Keratinocyte (primary cell): ENCODE measurements around the gene SLC27A5. TPM values are rescaled to one million over a fixed set of nuclear protein-coding genes. Genes with fewer than 3 reads are reported as not detected.
A peak's percentile ranks its signal among the peaks of the same experiment; 100 is the strongest.

Experiments used
- DNase-seq: peaks from one replicate; pipeline ENCODE4 v3.0.0-alpha.2; 2011; ENCODE audit warnings: low read depth, missing footprints, low spot score
- FAIRE-seq: peaks from 2 replicates; lab custom pipeline; 2011; peaks lifted over from hg19 to GRCh38; lab: Jason Lieb, UNC
- H2AFZ ChIP-seq: 2 replicates; pipeline ENCODE4 v1.6.0; 2012; ENCODE audit warnings: low read length, control low read depth, inconsistent platforms; ENCODE audit not compliant: control insufficient read depth
- H3K27ac ChIP-seq: 2 replicates; pipeline ENCODE4 v1.5.1; 2011; ENCODE audit warnings: low read length; ENCODE audit not compliant: control insufficient read depth, insufficient read depth
- H3K27me3 ChIP-seq: 3 replicates; pipeline ENCODE4 v1.6.0; 2011; ENCODE audit warnings: low read length; ENCODE audit not compliant: control insufficient read depth, insufficient read depth; ENCODE audit errors: extremely low read depth
- H3K36me3 ChIP-seq, 2 experiments: 2 replicates in 1 of 2; 3 replicates in 1 of 2; pipeline ENCODE4 v1.5.1; 2011; ENCODE audit warnings: low read length in 2 of 2, mild to moderate bottlenecking in 1 of 2; ENCODE audit not compliant: control insufficient read depth in 2 of 2, insufficient read depth in 2 of 2; ENCODE audit errors: extremely low read depth in 1 of 2
- H3K4me1 ChIP-seq: 3 replicates; pipeline ENCODE4 v1.5.1; 2011; ENCODE audit warnings: low read length; ENCODE audit not compliant: control insufficient read depth, insufficient read depth; ENCODE audit errors: extremely low read depth
- H3K4me2 ChIP-seq: 3 replicates; pipeline ENCODE4 v1.6.0; 2011; ENCODE audit warnings: low read depth, low read length; ENCODE audit not compliant: control insufficient read depth, insufficient read depth; ENCODE audit errors: extremely low read depth
- H3K4me3 ChIP-seq, 3 experiments: fragments of 200-600 bp in 1 of 3; sonication (generic) in 1 of 3; 2 replicates in 2 of 3; 3 replicates in 1 of 3; pipeline ENCODE4 v1.5.1; 2011 to 2016; ENCODE audit warnings: low read length in 3 of 3, mild to moderate bottlenecking in 3 of 3, control low read depth in 2 of 3, inconsistent platforms in 1 of 3, low read depth in 1 of 3, mixed read lengths in 1 of 3, mixed run types in 1 of 3, moderate library complexity in 1 of 3; ENCODE audit not compliant: control insufficient read depth in 2 of 3, insufficient read depth in 2 of 3; ENCODE audit errors: extremely low read depth in 1 of 3
- H3K79me2 ChIP-seq: 2 replicates; pipeline ENCODE4 v1.6.0; 2012; ENCODE audit warnings: low read length; ENCODE audit not compliant: control insufficient read depth, insufficient read depth
- H3K9ac ChIP-seq: 3 replicates; pipeline ENCODE4 v1.6.0; 2011; ENCODE audit warnings: low read length; ENCODE audit not compliant: control insufficient read depth, insufficient read depth; ENCODE audit errors: extremely low read depth
- H3K9me1 ChIP-seq: 3 replicates; pipeline ENCODE4 v1.6.0; 2011; ENCODE audit warnings: low read length; ENCODE audit not compliant: control insufficient read depth, insufficient read depth; ENCODE audit errors: extremely low read depth
- H3K9me3 ChIP-seq: 2 replicates; pipeline ENCODE4 v1.5.1; 2012; ENCODE audit warnings: low read depth, low read length; ENCODE audit not compliant: control insufficient read depth
- H4K20me1 ChIP-seq: 3 replicates; pipeline ENCODE4 v1.6.0; 2011; ENCODE audit warnings: low read length; ENCODE audit not compliant: control insufficient read depth, insufficient read depth; ENCODE audit errors: extremely low read depth
- EZH2 ChIP-seq: IDR thresholded peaks from one replicate; pipeline ENCODE4 v1.6.1; 2012; ENCODE audit warnings: inconsistent platforms, mild to moderate bottlenecking, low read length, moderate library complexity
- dilution Hi-C: fragments of 300-500 bp; cut with MboI; formaldehyde crosslinking; loops from one replicate; pipeline ENCODE4 v1.7.0; 2020; ENCODE audit warnings: low sequenced_read_pairs; ENCODE audit not compliant: extremely low pct_ligation_motif_present
- polyA plus RNA-seq, 5 experiments: library from polyadenylated mRNA; depleted of rRNA in 3 of 5; stranded (reverse) in 3 of 5; stranded (forward) in 1 of 5; unstranded in 1 of 5; fragments of >200 nt; gene quantifications; 1 replicate in 1 of 5; 2 replicates in 3 of 5; 3 replicates in 1 of 5; pipeline versions ENCODE4 v1.2.1 to v1.2.3, GENCODE V29; 2011 to 2012; ENCODE audit warnings: missing spikeins in 2 of 5, low read depth in 1 of 5, low replicate concordance in 1 of 5
- TF ChIP-seq, protein P1 (sequence below), 3 experiments: IDR thresholded peaks in 1 of 3; conservative IDR thresholded peaks in 1 of 3; optimal IDR thresholded peaks in 1 of 3; 2 replicates in 2 of 3; 3 replicates in 1 of 3; pipeline versions ENCODE3 to v1.5.1; 2011; ENCODE audit warnings: low read length in 3 of 3, mild to moderate bottlenecking in 3 of 3, moderate library complexity in 2 of 3, control low read depth in 1 of 3, inconsistent platforms in 1 of 3; ENCODE audit not compliant: insufficient read depth in 2 of 3; ENCODE audit errors: extremely low read depth in 1 of 3

Gene SLC27A5
- polyA plus RNA-seq, 1 donor (not counting 4 experiments of a cell fraction or from before 2014, with no cell fraction given): 13.4 TPM

DNA sequence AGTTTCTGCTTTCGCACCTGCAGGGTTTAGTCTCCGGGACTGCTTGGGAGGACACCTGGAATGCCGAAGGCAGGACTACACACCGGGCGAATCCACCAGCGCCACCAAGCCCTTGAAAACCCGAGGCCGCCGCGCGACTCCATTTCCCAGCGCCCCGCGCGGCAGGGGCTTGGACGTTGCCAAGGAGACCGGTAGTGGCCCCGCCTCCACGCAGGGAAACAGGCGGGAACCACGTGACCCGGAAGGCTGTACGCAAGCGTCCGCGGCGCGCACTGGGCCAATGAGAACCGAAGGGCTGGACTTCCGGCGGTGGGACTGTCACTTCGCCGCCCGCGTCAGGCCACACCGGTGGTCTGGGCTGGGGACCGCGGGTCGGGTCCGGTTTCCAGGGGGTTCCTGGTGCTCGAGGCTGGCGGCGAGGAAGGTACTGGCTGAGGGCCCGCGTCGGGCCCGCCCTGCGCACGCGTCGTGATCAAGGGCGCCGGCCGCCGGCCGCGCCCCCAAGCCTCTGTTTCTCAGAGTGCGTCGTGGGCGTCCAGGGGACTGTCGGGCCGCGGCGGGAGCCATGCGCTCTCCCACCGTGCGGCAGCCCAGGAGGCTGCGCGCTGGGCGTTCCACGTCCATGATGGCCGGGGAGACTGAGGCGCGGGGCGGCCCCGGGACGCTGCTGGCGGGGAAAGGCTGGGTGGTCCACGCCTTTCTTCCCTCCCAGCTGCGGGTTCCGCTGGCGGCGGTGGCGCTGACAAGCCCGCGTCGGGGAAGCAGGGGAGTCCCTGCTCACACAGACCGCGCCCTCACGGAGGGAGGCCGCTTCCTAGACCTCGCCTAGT is 44.8 kb downstream of the SLC27A5 start, which contains the start of gene ZNF324:
TSS of gene ZNF324 (plus strand) at position 321 of the 830 bp plus-strand sequence. CDS start 2,106 bp downstream, outside the sequence.
- peak; percentile 87 for FAIRE-seq
- Histone ChIP-seq H3K79me2 (peaks cover 23% of the 10 kb centered on the region), H3K4me3 (peak within 1 kb of the TSS; percentile 77 to 99 (median 89)), H3K9me3 (no peaks in the 10 kb centered on the region), H3K4me1 (peaks cover 14% of the 10 kb centered on the region), H3K9ac (peak within 1 kb of the TSS; percentile 82), H4K20me1 (peaks cover 4% of the 10 kb centered on the region), H2AFZ (peak within 1 kb of the TSS; percentile 97), H3K27me3 (no peaks in the 10 kb centered on the region), H3K9me1 (no peaks in the 10 kb centered on the region), H3K4me2 (peak within 1 kb of the TSS; percentile 87), H3K27ac (peak within 1 kb of the TSS; percentile 66), H3K36me3 (peaks cover 0 to 8% of the 10 kb centered on the region in 2 experiments)
- no peak for TF ChIP-seq EZH2
- TF ChIP-seq, protein P1, sequence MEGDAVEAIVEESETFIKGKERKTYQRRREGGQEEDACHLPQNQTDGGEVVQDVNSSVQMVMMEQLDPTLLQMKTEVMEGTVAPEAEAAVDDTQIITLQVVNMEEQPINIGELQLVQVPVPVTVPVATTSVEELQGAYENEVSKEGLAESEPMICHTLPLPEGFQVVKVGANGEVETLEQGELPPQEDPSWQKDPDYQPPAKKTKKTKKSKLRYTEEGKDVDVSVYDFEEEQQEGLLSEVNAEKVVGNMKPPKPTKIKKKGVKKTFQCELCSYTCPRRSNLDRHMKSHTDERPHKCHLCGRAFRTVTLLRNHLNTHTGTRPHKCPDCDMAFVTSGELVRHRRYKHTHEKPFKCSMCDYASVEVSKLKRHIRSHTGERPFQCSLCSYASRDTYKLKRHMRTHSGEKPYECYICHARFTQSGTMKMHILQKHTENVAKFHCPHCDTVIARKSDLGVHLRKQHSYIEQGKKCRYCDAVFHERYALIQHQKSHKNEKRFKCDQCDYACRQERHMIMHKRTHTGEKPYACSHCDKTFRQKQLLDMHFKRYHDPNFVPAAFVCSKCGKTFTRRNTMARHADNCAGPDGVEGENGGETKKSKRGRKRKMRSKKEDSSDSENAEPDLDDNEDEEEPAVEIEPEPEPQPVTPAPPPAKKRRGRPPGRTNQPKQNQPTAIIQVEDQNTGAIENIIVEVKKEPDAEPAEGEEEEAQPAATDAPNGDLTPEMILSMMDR (optimal IDR thresholded peaks at IDR 0.05 in 1 of 3, IDR thresholded peaks at IDR 0.05 in 1 of 3, conservative IDR thresholded peaks at IDR 0.05 in 1 of 3; ENCODE audit: extremely low read depth in 1 of 3, insufficient read depth in 2 of 3, low read length in 3 of 3): peak in 1 of 3 experiments; percentile 35
- DNase-seq: peak; percentile 72
- dilution Hi-C loops: no loop called here

DNA sequence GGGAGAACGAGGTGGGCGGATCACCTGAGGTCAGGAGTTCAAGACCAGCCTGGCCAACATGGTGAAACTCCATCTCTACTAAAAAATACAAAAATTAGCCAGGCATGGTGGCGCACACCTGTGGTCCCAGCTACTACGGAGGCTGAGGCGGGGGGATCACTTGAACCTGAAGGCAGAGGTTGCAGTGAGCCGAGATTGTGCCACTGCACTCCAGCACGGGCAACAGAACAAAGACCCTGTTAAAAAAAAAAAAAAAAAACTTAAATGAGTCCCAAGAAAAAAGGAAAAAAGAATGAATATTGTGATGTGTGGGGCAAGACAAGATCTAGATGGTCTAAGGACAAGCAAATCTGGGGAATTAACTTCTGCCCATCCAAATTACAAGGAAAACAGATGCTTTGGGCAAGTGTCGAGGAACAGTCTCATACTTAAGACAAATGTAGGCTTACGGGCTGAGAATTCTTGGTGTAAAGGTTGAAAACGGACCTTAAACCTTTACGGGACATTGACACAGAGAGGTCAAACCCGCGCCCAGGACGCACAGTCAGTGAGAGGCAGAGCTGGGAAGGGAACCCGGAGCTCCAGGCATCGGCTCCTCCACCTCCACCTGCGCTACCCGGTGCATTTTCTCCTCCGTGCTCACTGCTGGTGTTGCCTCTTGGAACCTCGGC is 45.6 kb downstream of the SLC27A5 start:
- Histone ChIP-seq H3K27me3 (no peaks in the 10 kb centered on the region), H3K36me3 (peaks cover 0 to 7% of the 10 kb centered on the region in 2 experiments), H3K9me3 (no peaks in the 10 kb centered on the region), H3K4me1 (peaks cover 14% of the 10 kb centered on the region), H3K79me2 (peaks cover 23% of the 10 kb centered on the region), H3K9me1 (no peaks in the 10 kb centered on the region), H3K27ac (no peak overlapping the region), H3K4me2 (peak overlapping the region; percentile 87), H3K9ac (peak overlapping the region; percentile 82), H4K20me1 (peaks cover 4% of the 10 kb centered on the region), H2AFZ (peak overlapping the region; percentile 97), H3K4me3 (peak overlapping the region; percentile 77 to 99 (median 89))
- no peak for DNase-seq
- TF ChIP-seq EZH2: no peak
- TF ChIP-seq, protein P1 (optimal IDR thresholded peaks at IDR 0.05 in 1 of 3, IDR thresholded peaks at IDR 0.05 in 1 of 3, conservative IDR thresholded peaks at IDR 0.05 in 1 of 3; ENCODE audit: extremely low read depth in 1 of 3, insufficient read depth in 2 of 3, low read length in 3 of 3): no peak
- FAIRE-seq: no peak
- dilution Hi-C loops: no loop called here
